GDM1 (cell line): ENCODE data around the gene ACD.

Experiments used
- DNase-seq: peaks from one replicate; lab custom pipeline; 2025; lab: John Stamatoyannopoulos, UW

The ACD gene

DNA sequence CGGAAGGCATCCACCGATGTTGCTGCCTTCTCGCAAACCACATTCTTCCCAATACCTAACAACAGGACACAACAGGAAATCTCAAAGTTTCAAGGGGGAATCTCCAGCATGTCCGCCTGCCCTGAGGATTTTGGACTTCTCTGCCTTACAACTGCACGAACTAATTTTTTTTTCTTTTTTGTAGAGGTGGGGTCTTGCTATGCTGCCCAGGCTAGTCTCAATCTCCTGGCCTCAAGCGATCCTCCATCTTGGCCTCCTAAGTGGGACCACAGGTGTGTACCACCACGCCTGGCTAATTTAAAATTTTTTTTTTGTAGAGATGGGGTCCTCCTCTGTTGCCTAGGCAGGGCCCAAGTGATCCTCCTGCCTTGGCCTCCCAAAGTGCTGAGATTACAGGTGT is 15.9 kb upstream of the ACD start:
- no peak for DNase-seq

DNA sequence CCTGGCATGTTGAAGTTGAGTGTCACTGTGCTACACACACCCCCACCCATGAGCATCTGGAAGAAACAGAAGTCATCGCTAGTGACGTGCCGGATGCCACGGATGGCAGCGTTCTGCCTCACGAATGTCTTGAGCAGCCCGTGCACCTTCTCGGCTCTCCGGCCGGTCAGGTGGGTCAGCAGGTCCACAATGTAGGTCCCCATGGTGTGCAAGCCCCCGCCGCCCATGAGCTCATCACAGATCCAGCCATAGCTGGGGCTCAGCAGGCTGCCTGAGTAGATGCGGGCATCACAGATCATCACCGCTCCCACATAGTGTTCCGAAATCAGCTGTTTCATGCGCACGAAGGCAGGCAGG is 15.5 kb upstream of the ACD start:
- no peak for DNase-seq

DNA sequence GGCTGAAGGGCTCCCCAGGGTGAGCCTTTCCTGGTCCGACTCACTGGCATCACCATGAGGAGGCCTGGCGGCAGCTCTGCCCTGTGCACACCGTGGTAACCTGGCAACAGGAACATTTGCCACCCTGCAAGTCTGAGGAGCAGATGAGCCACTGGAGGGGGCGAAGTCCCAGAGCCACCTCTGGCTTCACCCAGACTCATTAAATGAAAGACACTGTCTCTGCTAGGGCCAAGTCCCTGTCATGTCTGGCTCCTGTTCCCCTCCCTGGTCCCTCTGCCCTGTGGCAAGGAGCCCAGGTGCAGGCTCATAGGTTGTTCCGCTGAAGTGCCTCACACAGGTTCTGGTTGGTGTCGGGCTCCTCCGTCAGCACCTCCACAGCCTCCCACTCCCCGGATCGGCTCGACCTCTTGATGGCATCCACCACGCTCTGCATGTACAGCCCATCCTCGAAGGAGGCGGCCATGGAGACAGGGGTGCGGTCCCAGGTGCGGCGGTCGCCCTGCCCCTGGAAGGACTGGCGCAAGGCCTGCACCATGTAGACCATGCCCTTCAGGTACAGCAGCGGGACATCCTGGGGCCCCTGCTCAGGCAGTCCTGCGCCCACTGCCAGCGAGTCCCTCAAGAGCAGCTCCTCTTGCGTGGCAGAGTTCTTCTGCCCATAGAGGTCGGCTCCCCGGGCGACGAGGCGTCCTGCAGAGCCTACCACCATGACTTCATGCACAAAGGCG is 15.0 kb upstream of the ACD start:
- no peak for DNase-seq

DNA sequence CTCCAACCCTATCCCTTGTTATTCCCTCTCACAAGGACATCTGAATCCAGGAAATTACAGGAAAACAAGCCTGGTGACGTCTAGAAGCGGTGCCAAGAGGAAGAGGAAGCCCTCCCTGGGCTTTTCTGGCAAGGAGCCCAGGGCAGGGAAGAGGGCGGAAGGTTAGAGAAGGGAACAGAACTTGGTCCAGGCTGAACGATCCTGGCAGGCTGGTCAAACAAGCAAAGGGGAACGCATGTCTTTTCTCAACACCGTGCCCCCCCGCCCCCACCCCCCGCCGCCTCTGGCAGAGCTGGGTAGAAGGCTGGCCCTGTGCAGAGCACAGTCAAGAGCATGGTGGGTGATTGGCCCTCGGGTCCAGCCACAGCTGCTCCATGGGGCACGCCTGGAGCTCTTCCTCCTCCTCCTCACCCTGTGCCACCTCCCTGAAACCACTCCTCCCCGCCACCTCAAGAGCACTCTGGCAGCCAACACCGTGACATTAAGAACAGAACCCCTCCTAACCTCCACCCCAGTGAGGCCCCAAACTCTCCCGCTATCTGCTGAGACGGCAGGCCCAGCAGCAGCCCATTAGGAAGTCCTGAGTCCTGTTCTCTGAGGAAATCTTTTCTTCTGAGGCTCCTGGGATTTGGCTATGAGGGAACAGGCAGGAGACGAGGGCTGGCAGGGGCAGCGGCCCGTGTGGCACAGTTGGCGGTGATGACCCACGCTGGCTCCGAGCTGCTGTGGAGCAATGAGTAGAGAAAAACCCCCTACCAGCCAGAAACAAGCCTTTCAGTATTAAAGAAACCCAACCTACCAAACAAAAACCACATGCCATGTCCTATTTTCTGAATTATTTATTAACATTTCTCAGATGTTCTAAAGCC is 13.9 kb upstream of the ACD start:
- DNase-seq = no peak

DNA sequence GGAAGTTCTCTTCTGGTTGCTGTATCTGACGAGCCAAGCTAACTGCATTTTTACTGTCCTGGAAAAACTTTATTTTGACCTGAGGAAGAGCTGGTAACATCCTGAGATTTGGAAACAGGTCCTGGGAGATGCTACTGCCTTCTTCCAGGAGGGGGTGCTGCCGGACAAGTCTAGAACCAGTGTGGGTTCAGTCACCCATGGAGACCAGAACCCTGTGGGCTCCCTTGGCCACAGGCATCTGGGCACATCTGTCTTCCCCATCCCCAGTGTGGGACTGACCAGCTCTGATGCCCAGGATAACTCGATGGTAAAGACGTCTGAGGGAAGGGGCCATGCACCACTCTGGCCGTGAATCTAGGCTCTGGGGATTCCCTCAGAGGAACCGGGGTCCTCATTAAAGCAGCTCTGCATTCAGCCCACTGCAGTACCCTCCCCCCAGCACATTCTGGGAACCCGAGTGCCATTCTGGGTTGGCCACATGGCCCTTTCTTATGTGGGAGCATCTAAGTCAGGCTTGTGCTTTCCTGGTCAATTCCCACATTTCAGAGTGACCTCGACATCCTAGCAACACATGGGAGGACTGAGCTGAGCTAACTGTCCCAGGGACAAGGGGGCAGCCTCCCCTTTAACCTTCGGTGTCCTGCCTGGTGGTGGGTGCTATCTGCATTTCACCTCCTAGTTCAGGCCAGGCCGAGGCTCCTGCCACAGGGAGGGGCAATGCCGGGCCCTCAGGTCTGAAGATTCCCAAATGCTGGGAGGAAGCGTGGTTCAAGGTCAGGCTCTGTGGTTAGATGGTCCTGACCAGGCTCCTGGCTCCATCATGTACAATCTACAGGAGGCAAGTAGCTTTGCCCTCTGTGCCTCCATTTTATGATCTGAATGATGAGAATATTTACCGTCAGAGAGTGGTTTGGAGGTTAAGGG is 12.9 kb upstream of the ACD start:
- peak; percentile 4 for DNase-seq

DNA sequence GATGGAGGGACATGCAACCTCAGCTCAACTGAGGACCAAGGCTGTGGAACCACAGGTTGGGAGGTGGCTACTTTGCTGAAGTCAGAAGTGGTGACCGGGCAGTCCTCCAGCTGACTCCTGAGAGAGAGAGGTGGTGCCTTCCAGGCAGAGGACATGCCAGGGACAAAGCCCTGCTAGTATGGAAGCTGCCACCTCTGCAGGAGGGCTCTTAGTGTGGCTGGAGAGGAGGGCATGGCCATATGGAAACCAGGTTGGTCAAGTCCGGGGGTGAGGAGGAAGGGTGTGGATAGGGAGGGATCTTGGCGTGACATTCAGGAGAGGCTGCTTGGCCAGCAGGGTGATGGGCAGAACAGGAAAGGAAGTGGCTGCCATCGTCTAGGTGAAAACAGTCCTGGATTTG is 12.2 kb upstream of the ACD start:
- DNase-seq = no peak

DNA sequence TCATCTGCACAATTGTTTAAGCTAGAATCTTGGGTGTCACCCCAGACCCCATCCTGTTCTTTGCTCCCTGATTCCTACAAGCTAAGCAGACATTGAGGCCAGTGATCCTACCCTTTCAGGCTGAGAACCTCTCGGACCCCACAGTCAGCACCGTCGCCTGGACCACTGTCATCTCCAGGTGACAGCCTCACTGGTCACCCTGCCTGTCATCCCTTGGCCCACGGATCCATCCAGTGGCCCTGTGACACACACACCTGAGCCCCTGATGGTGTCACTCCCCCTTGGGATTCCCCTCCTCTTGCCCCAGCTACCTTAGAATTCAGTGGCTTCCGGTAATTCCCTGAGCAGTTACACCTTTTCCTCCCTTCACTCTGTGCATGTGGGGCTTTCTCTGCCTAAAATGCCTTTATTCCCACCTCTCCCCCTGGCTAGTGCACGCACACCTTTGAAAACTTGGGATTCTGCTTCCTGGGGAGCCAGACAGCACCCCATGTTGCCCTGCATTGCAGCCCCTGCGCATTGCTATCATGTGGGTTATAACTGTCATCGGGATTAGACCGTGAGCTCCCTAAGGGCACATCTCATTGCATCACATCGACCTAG is 9.5 kb upstream of the ACD start:
- no peak for DNase-seq

DNA sequence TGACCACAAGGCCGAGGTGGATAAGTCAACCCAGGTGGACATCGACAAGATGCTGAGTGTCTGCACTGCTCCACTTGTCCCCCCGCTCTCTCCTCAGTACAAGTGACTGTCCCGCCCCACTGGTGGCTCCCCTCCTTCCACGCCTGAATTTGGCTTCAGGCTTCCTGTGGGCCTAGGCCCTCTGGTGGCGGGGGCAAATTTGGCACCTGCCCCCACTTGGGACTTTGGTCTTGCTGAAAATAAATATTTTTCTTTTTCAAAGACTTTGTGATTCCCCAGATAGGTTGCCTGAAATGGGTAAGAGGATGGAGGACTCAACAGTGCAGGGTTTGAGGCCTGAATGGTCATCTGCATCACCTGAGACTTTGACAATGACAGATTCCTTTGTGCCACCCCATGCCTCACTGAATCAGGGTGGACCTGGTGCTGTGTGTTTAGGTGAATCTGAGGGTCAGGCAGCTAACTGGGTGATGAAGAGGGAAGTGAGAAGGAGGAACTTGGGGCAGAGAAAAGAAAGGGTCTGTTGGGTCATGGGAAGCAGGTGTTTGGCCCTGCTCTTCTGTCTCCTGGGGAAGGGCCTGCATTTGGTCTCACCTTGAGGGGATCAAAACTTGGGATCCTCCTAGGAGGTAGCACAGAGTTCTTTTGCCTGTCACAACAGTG is 8.6 kb upstream of the ACD start:
- no peak for DNase-seq

DNA sequence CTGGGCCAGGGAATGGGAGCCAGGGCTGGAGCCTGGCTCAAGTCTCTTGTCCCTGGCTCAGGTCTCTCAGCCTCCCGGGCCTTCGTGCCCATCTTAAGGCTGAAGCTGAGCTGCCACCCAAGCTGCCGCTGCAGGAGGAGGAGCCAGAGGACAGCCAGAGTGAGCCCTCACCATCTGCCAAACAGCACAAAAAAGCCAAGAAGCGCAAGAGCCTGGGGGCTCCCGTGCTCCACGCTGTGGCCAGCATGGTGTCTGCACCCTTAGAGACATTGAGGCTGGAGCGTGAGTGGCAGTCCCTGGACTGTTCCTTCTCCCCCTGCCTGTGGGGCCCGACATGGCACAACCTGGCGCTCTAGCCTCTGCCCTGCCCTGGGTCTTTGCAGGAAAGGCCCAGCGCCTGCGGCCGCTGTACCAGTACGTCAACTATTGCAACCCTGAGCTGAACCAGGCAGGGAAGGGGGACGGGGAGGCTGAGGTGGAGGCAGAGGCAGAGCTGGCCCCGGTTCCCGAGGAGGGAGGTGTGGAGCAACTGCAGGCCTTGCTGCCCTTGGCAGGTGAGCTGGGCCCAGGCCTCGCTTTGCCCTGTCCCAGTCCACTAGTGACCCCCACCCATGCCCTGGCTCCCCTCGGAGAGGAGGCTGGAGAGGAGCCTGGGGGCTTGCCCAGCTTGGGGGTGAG is 7.9 kb upstream of the ACD start:
- DNase-seq = peak; percentile 27

DNA sequence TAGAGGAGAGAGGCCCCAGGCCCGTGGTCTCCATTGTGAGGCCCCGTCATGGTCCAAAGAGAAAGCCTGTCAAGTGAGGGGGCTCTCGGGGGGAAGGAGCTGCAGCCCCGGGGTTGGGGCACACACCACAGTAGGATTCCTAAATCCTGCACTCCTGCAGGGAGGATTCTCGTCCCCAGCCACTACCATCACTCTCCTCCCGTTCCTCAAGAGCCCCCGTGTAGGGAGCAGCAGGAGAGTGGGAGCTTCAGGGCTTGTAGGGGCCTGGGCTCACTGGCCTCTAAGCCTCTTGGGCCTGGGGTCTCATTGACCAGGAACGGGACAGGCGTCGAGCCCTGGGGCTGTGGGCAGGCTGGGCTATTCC is 7.4 kb upstream of the ACD start:
- no peak for DNase-seq

DNA sequence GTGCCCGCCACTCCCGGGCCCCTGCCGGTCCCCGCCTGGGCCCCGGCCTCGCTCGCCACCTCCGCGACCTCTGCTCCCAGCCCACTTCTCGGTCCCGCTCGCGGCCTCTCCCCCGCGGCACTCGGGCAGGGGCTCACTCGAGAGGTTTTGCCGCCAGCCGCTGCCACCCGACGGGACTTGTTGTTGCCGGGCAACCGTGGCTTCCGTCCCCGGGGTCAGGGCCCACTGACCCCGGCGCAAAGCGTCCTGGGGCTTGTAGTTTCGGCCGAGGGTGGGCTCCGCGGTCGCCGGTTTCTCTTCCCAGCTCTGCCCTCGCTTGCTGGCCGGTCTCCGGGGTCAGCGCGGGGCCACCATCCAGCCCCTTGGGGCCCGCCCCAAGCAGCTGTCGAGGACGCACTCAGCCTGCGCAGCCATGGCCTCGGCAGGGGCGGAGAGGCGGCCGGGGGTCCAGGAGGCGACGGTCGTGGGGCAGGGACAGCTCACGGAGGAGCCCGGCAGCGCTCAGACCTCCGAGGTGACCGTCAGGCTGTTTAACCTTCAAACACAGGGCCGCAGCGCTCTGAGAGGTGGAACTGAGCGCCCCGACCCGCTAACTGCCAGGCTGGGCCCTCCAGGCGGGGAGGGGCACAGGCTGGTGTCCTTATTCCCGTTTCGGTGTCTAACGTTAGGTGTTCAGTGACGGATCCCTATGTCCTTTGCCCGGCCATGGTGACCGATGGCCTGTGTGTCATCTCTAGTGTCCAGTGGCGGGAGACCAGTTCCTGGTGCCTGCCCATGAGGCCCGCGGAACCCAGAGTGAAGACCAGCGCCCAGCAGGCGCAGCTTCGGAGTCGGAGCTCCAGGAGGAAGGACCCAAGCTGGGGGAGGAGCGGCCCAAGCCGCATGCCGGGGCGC is 6.7 kb upstream of the ACD start, which contains the start of the genes C16orf86 and ENKD1:
C16orf86 (plus strand) TSS at position 256 of the 894 bp plus-strand sequence; CDS start at position 413, 157 bp downstream.
ENKD1 (minus strand) TSS at position 192 of the 894 bp plus-strand sequence. CDS start 308 bp downstream, outside the sequence.
- peak; percentile 33 for DNase-seq

DNA sequence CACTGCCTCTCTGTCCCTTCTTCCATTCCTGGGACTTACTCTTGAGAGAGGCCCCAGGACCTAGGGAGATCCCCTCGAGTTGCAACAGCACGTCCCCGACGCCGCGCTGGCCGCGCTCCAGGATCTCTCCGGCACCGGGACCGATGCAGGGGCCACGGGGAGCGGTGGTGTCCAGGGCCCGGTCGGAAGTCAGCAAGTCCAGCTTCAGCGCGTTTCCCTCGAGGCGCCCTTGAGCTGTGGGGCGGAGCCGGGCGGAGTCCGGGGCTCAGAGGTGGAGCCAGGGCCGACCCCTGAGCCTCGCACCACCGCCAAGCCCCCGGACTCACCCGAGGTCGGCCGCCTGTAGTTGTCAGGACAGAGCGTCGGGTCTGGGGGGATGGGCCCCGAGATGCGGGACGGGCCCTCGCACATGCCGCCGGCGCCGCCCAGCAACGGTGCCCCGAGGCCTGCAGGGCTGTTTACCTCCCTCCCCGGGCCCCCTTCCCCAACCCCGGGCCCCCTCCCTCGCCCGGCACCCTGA is 6.0 kb upstream of the ACD start:
- no peak for DNase-seq

DNA sequence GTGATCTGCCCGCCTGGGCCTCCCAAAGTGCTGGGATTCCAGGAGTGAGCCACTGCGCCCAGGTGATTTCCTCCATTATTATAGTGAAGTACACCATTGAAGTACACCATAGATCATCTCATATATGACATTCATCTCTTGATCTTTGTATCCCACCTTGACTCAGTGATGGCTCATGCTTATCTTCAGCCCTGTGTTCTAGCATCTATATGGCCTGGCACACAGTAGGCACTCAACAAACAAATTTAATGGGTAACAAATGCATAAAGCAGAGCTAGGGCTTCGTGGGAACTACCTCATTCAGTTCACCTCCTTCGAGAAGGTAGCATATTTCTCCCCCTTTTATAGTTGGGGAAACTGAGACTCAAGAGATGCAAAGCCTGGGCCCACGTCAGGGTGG is 5.5 kb upstream of the ACD start:
- no peak for DNase-seq

DNA sequence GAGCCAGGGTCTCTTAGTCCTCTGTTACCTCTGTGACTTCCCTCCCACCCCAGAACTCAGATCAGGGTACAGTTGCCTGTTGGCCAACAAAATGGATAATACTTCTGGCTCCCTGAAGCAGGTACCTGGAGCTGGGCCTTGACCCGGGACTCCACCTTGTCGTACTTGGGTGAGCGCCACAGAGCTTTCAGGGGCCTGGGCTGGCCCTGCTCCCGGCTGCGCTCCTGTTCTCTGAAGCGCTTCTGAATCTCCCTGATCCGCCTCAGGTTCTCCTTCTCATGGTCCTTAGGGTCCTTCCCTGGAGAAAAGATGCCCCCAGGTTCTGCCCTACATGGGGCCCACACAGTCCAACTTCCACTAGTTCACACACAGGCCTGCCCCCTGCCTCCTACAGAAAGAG is 4.8 kb upstream of the ACD start:
- DNase-seq = no peak

DNA sequence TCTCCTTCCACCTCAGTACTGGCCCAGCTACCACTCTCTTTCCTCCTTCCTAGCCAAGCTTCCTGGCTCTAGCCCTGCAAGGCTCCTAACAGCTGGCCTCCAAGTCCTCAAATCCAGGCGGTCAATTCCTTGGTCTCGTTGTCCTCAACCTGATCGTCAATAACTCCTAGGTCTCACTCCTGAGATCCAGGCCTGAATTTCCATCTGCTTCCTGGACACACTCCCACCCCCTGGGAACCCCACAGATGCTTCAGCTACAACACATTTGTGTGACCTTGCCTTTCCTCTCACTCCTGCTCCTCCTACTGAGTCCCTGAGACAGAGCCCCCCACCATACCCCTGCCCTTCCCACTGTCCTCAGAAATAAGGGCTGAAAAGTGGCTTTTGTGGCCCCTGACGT is 4.2 kb upstream of the ACD start:
- DNase-seq = no peak

DNA sequence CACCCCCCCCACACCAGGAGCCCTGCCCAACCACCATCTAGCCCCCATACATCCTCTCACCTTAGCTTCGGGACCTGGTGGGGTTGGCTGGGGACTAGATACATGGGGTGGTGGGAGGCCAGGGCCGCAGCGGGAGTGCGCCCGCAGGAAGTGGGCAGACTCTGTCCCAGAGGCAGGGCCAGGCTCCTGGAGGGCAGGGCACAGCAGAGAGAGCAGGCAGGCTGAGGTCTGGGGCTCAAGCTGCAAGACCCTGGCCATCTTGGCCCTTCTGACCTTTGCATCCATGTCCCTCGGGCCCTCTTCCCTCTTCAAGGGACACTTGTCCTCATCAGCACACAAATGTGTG is 3.8 kb upstream of the ACD start:
- DNase-seq = no peak

DNA sequence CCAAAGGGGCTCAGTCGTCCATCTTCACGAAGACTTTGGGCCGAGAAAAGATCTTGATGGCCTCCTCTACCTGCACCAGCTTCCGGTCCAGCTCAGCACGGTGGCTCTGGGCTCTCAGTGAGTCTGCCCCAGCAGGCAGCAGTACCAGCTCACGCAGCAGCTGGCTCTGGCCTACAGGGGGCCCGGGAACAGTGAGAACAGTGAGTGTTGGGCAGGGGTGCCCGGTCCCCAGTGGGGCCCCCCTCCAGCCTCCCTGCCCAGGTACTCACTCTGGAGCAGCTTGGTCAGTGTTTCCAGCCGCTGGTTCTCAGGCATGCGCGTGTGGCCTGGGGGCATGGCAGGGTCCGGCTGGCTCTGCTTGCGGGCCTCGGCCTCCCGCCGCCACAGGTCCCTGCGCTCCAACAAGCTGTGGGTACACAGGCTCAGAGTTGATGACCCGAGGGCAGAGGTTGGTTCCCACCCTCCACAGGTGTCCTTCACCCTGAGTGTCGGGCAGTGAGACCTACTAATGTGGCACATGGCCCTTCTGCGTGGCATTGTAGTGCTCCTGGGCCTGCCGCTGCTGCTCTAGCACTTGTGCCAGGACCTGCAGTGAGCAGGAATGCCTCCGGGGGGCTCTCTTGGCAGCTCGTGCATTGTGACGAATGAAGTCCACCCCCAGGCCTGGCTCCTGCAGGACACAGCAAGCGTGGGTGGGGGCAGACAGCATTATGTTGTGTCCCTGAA is 3.3 kb upstream of the ACD start:
- DNase-seq = no peak

DNA sequence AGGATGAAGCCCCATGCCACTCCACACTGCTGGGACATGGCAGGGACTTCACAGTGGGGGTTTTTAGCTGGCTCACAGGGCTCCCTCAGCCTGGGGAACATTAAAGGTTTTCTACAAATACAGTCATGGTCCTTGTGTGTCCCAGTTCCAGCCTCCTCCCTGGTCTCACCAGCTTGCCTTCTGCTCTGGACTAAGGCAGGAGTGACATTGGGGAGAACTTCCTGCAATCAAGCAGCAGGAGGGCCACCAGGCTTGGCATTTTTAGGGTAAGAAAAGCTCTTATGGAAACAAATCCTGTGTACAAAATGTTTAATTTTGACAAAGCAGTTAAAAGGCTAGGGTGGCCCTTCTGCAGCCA is 2.6 kb upstream of the ACD start:
- no peak for DNase-seq
